ENCODE data around the gene FLYWCH2. TPM values are rescaled to one million over a fixed set of nuclear protein-coding genes. Genes with fewer than 3 reads are reported as not detected.
A peak's percentile ranks its signal among the peaks of the same experiment; 100 is the strongest.

FLYWCH2 gene
- total and polyA plus RNA-seq, 2 of the 13 experiments (the other 11 are each of a cell fraction or from before 2014, with no cell fraction given), result 16.9 to 19.8 TPM

DNA sequence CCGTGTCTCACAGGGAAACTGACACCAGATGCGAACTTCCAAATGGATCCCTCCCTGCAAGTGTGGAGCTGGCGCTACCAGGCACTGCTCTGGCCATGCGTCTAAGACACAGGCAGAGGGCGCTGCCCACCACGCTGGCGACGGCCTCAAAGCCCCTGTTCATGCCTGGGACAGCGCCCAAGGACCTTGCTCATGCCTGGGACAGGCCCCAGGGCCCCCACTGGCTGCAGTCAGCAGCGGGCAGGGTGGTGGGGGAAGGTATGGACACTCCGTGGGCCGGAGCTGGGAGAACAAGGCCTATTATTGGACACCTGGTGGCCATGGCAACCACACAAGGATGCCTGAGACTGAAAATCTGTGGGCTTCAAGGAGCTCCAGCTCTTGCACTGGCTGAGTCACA lies 44.1 kb upstream of the FLYWCH2 start (continued):
- no peak for TF ChIP-seq FOXO1 (CRISPR knock-in tag; IDR thresholded peaks at IDR 0.05)
- TF ChIP-seq, protein P1, sequence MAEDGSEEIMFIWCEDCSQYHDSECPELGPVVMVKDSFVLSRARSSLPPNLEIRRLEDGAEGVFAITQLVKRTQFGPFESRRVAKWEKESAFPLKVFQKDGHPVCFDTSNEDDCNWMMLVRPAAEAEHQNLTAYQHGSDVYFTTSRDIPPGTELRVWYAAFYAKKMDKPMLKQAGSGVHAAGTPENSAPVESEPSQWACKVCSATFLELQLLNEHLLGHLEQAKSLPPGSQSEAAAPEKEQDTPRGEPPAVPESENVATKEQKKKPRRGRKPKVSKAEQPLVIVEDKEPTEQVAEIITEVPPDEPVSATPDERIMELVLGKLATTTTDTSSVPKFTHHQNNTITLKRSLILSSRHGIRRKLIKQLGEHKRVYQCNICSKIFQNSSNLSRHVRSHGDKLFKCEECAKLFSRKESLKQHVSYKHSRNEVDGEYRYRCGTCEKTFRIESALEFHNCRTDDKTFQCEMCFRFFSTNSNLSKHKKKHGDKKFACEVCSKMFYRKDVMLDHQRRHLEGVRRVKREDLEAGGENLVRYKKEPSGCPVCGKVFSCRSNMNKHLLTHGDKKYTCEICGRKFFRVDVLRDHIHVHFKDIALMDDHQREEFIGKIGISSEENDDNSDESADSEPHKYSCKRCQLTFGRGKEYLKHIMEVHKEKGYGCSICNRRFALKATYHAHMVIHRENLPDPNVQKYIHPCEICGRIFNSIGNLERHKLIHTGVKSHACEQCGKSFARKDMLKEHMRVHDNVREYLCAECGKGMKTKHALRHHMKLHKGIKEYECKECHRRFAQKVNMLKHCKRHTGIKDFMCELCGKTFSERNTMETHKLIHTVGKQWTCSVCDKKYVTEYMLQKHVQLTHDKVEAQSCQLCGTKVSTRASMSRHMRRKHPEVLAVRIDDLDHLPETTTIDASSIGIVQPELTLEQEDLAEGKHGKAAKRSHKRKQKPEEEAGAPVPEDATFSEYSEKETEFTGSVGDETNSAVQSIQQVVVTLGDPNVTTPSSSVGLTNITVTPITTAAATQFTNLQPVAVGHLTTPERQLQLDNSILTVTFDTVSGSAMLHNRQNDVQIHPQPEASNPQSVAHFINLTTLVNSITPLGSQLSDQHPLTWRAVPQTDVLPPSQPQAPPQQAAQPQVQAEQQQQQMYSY (CRISPR knock-in tag; IDR thresholded peaks at IDR 0.05), result no peak
- 0 out of 2 replicates have a peak, but pooled peaks have one; percentile 22 for TF ChIP-seq POGZ (CRISPR knock-in tag; IDR thresholded peaks at IDR 0.05)
- peak; percentile 35; the same call in 1 of the 2 replicates for TF ChIP-seq ZNF574 (CRISPR knock-in tag; IDR thresholded peaks at IDR 0.05)
- TF ChIP-seq HES4 (CRISPR knock-in tag; IDR thresholded peaks at IDR 0.05; ENCODE audit: borderline replicate concordance), result no peak
- TF ChIP-seq, protein P2, sequence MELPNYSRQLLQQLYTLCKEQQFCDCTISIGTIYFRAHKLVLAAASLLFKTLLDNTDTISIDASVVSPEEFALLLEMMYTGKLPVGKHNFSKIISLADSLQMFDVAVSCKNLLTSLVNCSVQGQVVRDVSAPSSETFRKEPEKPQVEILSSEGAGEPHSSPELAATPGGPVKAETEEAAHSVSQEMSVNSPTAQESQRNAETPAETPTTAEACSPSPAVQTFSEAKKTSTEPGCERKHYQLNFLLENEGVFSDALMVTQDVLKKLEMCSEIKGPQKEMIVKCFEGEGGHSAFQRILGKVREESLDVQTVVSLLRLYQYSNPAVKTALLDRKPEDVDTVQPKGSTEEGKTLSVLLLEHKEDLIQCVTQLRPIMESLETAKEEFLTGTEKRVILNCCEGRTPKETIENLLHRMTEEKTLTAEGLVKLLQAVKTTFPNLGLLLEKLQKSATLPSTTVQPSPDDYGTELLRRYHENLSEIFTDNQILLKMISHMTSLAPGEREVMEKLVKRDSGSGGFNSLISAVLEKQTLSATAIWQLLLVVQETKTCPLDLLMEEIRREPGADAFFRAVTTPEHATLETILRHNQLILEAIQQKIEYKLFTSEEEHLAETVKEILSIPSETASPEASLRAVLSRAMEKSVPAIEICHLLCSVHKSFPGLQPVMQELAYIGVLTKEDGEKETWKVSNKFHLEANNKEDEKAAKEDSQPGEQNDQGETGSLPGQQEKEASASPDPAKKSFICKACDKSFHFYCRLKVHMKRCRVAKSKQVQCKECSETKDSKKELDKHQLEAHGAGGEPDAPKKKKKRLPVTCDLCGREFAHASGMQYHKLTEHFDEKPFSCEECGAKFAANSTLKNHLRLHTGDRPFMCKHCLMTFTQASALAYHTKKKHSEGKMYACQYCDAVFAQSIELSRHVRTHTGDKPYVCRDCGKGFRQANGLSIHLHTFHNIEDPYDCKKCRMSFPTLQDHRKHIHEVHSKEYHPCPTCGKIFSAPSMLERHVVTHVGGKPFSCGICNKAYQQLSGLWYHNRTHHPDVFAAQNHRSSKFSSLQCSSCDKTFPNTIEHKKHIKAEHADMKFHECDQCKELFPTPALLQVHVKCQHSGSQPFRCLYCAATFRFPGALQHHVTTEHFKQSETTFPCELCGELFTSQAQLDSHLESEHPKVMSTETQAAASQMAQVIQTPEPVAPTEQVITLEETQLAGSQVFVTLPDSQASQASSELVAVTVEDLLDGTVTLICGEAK (IDR thresholded peaks at IDR 0.05), result no peak
- TF ChIP-seq, protein P2 (CRISPR knock-in tag; IDR thresholded peaks at IDR 0.05), result no peak

Data from HepG2 (cell line).